Esophagus muscularis mucosa (tissue), 4 donors: ENCODE results near the gene ANKRD11. TPM values are rescaled to one million over a fixed set of nuclear protein-coding genes. Genes with fewer than 3 reads are reported as not detected.
A peak's percentile ranks its signal among the peaks of the same experiment; 100 is the strongest.

Experiments used
- DNase-seq: peaks from one replicate; pipeline ENCODE4 v3.0.0-alpha.2; 2017; ENCODE audit errors: extremely low spot score
- H3K27ac ChIP-seq, 4 donors: fragments of 200-600 bp; sonication (generic); replicated peaks in 1 of 4; 1 replicate in 3 of 4; 2 replicates in 1 of 4; pipeline ENCODE4 v1.5.1; 2016 to 2019; ENCODE audit warnings: mild to moderate bottlenecking in 1 of 4
- H3K27me3 ChIP-seq, 4 donors: fragments of 200-600 bp; sonication (generic); one replicate each; pipeline versions ENCODE4 v1.5.1 to v1.6.0; 2016 to 2019
- H3K36me3 ChIP-seq, 4 donors: fragments of 200-600 bp; sonication (generic); one replicate each; pipeline ENCODE4 v1.5.1; 2016 to 2019
- H3K4me1 ChIP-seq, 4 donors: fragments of 200-600 bp; sonication (generic); one replicate each; pipeline ENCODE4 v1.5.1; 2016 to 2019
- H3K4me3 ChIP-seq, 4 donors: fragments of 200-600 bp; sonication (generic); 1 replicate in 2 of 4; 2 replicates in 2 of 4; pipeline ENCODE4 v1.5.1; 2016 to 2019; ENCODE audit warnings: mild to moderate bottlenecking in 4 of 4, moderate library complexity in 1 of 4
- H3K9me3 ChIP-seq, 4 donors: fragments of 200-600 bp; sonication (generic); 1 replicate in 3 of 4; 2 replicates in 1 of 4; pipeline ENCODE4 v1.5.1; 2016 to 2019
- CTCF ChIP-seq, 3 experiments: fragments of 200-600 bp in 2 of 3; fragments of 450-650 bp in 1 of 3; sonication (generic) in 2 of 3; IDR thresholded peaks; one replicate each; pipeline ENCODE4 v1.5.1; 2017 to 2019; ENCODE audit warnings: antibody characterized with exemption in 3 of 3, mild to moderate bottlenecking in 2 of 3, moderate library complexity in 1 of 3
- EP300 ChIP-seq: sonication (generic); formaldehyde crosslinking; IDR thresholded peaks from one replicate; pipeline ENCODE4 v1.6.1; 2017; ENCODE audit warnings: antibody characterized with exemption
- POLR2A ChIP-seq: fragments of 450-650 bp; IDR thresholded peaks from one replicate; pipeline ENCODE4 v1.6.1; 2017; ENCODE audit warnings: antibody characterized with exemption, moderate library complexity, mild to moderate bottlenecking, low read depth
- POLR2AphosphoS5 ChIP-seq, 2 donors: sonication (generic); formaldehyde crosslinking; IDR thresholded peaks; one replicate each; pipeline ENCODE4 v1.6.1; 2017; ENCODE audit warnings: antibody characterized with exemption in 2 of 2
- WGBS: methylation state at CpG from one replicate; pipeline ENCODE4 v1.1.5; 2018; 5-methylcytosine and 5-hydroxymethylcytosine counted together
- intact Hi-C: fragments of 100-400 bp; cut with DNase I; formaldehyde crosslinking; loops from one replicate; pipeline ENCODE4 v1.15.1; 2023
- total RNA-seq, 4 donors: library from RNA; depleted of rRNA; stranded (reverse); fragments of >200 nt; gene quantifications; one replicate each; pipeline versions ENCODE4 v1.1.0 to v1.2.1, GENCODE V29; 2016

ANKRD11 gene
- total RNA-seq, 4 donors from 2014 or later, result 60.8 to 119 (median 105) TPM

GRCh38 chr16:89297910-89298545, 192.3 kb downstream of the ANKRD11 start:
- WGBS, result 85% methylated on average over 16 of the region's 17 CpGs
- H3K4me1 ChIP-seq, result peaks cover 67 to 93% (median 91%) of the 10 kb centered on the region in 4 donors
- H3K27me3 ChIP-seq, result no peaks in the 10 kb centered on the region
- DNase-seq, result no peak
- no peaks in the 10 kb centered on the region for H3K9me3 ChIP-seq
- H3K36me3 ChIP-seq, result peaks cover 0 to 18% (median 3%) of the 10 kb centered on the region in 4 donors
- peak overlapping the region; percentile 83 to 90 (median 90) for H3K27ac ChIP-seq
- intact Hi-C loops, result loop anchor here (10.0 kb wide), 1 partner anchor 53 kb away; no protein-coding TSS in a partner anchor
- no peak for TF ChIP-seq POLR2AphosphoS5 (IDR thresholded peaks at IDR 0.05)
- no peak for TF ChIP-seq EP300
- no peak for TF ChIP-seq CTCF (IDR thresholded peaks at IDR 0.05)
- no peak for TF ChIP-seq POLR2A
- no peak overlapping the region for H3K4me3 ChIP-seq

- Histone ChIP-seq H3K4me3 (no peak overlapping the region), H3K27me3 (no peaks in the 10 kb centered on the region), H3K36me3 (peaks cover 0 to 13% (median 0%) of the 10 kb centered on the region in 4 donors), H3K27ac (peak overlapping the region; percentile 83 to 90 (median 90)), H3K4me1 (peaks cover 64 to 91% (median 87%) of the 10 kb centered on the region in 4 donors), H3K9me3 (no peaks in the 10 kb centered on the region)
- no peak for DNase-seq
- intact Hi-C loops, result loop anchor here (10.0 kb wide), 1 partner anchor 53 kb away; no protein-coding TSS in a partner anchor
- WGBS, result 78% methylated on average over 24 of the region's 27 CpGs
- TF ChIP-seq CTCF (IDR thresholded peaks at IDR 0.05), result no peak
- no peak for TF ChIP-seq POLR2AphosphoS5 (IDR thresholded peaks at IDR 0.05)
- no peak for TF ChIP-seq POLR2A
- no peak for TF ChIP-seq EP300
Observed at GRCh38 chr16:89297156-89297874, 193.0 kb downstream of the ANKRD11 start.

GRCh38 chr16:89295915-89296314, 194.4 kb downstream of the ANKRD11 start:
- Histone ChIP-seq H3K4me1 (peaks cover 50 to 87% (median 75%) of the 10 kb centered on the region in 4 donors), H3K27me3 (no peaks in the 10 kb centered on the region), H3K27ac (peak overlapping the region in 1 of 4 donors; percentile 89), H3K36me3 (peaks cover 0 to 13% (median 7%) of the 10 kb centered on the region in 4 donors), H3K4me3 (no peak overlapping the region), H3K9me3 (no peaks in the 10 kb centered on the region)
- intact Hi-C loops, result loop anchor here (10.0 kb wide), 1 partner anchor 51 kb away; no protein-coding TSS in a partner anchor
- 71% methylated on average over 6 of the region's 6 CpGs for WGBS
- TF ChIP-seq CTCF (IDR thresholded peaks at IDR 0.05) (no peak), EP300 (no peak), POLR2A (no peak), POLR2AphosphoS5 (IDR thresholded peaks at IDR 0.05) (no peak)
- no peak for DNase-seq

GRCh38 chr16:89295071-89295900, 195.1 kb downstream of the ANKRD11 start:
- H3K36me3 ChIP-seq, result peaks cover 0 to 14% (median 13%) of the 10 kb centered on the region in 4 donors
- peaks cover 43 to 81% (median 69%) of the 10 kb centered on the region in 4 donors for H3K4me1 ChIP-seq
- H3K27me3 ChIP-seq, result no peaks in the 10 kb centered on the region
- TF ChIP-seq EP300 (no peak), POLR2A (no peak), CTCF (IDR thresholded peaks at IDR 0.05) (no peak), POLR2AphosphoS5 (IDR thresholded peaks at IDR 0.05) (no peak)
- DNase-seq, result no peak
- intact Hi-C loops, result loop anchor here (10.0 kb wide), 1 partner anchor 50 kb away; no protein-coding TSS in a partner anchor
- H3K4me3 ChIP-seq, result no peak overlapping the region
- 86% methylated on average over 14 of the region's 24 CpGs for WGBS
- no peak overlapping the region for H3K27ac ChIP-seq
- H3K9me3 ChIP-seq, result no peaks in the 10 kb centered on the region
